Measurements from ENCODE around the gene SNX32.

Gene SNX32

DNA sequence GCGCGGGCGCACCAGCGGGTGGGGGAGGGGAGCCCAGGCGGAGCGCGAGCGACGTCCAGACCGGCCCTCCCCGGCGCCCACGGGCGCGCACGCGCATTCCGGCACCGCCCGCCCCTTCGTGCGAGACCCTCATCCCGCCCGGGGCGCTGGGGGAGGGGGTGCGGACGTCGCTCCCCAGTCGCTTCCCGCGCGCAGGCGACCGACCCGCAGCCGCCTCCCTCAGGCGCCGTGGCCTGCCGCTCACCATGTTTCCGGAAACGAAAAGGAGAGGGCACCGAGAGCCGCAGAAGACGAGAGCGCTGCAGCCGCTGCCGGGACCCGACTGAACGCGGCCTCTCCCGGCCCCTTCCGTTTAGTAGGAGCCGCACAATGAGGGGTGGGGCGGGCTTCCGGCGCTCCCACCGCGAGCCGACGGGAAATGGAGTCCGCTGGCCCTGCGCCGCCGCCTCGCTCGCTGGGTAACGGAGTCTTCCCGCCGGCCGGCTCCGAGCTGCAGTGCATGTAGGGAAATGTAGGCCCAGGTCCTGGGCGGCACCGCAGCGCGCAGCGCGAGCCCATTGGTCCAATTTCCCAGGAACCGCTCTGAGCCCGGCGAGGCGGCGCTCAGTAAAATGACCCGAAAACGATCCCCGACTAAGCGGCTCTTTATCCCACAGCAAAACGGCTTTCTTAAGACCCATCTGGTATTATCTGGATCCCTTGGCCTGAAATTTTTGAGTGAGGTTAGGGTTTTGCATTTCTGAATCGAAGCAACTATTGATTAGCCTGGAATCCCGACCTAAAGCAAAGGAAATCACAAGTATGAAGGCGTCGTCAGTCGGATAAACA, 24.3 kb downstream of the SNX32 start, which contains the start of gene CFL1:
Gene CFL1 (minus strand): TSS at position 328 of the 828 bp plus-strand sequence. CDS start 81 bp downstream, at position 247.
- DNase-seq = peak; percentile 92

DNA sequence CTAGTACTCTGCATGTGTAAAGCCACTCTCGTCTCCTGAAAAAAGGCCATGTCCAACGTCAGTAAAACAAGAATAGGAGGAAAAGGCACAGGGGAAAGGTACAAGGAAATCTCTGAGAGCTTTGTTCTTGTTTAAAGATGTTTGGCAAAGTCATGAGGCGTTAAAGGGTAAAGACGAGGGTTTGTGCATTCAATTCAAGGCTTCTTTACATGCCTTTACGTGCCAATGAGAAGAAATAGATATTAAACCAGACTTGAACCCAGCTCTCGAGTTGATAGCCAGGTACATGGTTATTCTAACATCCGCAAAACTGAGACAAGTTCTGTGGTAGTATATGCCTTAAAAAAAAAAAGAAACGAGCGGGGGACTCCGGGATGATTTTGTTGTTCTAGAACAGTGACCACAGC, 24.9 kb downstream of the SNX32 start:
- peak; percentile 72 for DNase-seq

DNA sequence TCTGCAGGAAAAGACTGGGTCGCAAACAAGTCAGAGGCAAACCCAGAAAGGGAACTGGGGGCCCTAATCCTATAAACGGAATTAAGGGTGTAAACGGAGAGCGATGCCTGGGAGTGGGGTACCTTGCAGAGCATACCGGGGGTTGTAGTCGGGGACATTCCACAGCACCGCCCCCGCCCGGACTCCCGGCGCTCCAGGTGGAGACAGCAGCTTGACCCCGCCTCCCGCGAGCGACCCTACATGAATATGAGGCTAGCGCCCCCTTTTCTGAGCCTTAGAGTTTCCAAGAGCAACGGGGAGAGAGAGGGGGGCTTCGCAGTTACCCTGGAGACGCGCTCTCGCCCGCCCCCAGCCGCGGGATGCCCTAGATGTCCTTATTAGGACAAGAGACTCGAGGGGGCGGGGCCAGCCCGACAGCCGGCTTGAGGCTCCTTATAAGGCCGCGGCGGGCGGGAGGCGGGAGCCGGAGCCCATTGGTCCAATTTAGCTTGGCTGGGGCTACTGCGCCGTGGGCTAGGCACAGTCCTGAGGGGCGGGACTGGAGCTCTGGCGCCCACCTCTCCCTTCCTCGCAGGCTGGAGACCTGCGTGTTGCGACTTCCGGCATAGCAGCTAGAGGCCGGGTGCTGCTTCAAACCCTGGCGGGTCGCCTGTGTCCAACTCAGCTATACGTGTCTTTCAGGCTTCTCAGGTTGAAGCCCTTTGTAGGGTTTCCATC, 25.5 kb downstream of the SNX32 start:
- DNase-seq = peak; percentile 93

DNA sequence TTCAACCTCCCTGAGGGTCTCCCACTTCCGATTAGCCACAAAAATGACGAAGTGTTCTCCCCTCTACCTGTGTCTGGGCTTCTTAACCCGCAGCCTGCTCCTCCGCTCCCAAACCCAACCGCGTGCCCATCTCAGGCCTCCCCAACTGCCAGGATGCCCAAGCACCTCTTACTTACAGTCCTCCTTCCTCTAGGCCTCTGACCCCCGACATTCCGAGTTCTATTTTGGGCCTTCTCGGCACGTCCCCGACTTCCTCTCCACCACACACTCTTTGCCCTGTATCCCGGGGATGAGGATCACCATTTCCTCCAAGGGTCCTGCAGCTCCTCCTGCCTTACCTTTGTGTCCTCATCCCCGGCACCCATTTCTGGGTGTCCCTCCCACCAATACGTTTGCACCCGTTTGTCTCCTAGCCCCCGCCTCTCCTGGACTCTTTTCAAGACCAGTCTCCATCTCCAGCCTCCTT, 26.1 kb downstream of the SNX32 start:
- DNase-seq = no peak

DNA sequence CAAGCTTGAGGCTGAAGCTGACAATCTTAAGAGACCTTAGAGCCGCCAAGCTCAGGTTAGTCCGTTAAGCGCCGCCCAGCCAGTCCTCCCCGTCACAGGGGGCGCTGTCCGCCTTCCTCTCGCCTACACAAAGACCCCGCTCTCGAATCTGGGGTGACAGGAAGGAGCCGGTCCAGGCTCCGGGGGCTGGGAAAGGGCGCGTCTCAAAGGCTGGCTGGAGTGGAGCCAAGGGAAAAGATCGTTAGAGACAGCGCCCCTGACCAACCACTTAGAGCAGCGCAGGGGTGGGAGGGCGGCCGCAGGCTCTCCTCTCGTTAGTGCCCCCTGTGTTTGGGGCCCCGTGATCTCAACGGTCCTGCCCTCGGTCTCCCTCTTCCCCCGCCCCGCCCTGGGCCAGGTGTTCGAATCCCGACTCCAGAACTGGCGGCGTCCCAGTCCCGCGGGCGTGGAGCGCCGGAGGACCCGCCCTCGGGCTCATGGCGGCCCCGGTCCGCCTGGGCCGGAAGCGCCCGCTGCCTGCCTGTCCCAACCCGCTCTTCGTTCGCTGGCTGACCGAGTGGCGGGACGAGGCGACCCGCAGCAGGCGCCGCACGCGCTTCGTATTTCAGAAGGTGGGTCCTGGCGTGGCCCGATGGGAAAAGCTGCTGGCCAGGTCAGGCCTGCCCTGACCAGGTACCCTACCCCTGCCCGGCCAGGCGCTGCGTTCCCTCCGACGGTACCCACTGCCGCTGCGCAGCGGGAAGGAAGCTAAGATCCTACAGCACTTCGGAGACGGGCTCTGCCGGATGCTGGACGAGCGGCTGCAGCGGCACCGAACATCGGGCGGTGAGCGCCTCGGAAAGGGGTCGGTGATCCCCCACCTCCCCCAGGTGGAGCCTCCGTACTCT, 26.8 kb downstream of the SNX32 start, which contains the start of gene MUS81:
Gene MUS81 (plus strand): TSS at position 156 of the 887 bp plus-strand sequence. CDS start 321 bp downstream, at position 477.
- DNase-seq = peak; percentile 93

DNA sequence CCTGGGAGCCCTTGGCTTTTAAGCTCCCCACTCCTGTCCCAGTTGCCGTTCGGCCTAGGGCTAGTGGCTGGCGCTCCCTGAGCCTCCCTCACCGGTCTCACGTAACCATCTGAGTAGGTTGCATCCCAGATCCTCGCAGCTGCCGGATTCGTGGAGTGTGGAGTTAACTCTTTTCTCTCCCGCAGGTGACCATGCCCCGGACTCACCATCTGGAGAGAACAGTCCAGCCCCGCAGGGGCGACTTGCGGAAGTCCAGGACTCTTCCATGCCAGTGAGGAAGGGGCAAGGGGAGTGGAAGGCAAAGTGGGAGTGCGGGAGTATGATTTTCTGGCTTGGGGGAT, 27.4 kb downstream of the SNX32 start:
- DNase-seq = no peak

DNA sequence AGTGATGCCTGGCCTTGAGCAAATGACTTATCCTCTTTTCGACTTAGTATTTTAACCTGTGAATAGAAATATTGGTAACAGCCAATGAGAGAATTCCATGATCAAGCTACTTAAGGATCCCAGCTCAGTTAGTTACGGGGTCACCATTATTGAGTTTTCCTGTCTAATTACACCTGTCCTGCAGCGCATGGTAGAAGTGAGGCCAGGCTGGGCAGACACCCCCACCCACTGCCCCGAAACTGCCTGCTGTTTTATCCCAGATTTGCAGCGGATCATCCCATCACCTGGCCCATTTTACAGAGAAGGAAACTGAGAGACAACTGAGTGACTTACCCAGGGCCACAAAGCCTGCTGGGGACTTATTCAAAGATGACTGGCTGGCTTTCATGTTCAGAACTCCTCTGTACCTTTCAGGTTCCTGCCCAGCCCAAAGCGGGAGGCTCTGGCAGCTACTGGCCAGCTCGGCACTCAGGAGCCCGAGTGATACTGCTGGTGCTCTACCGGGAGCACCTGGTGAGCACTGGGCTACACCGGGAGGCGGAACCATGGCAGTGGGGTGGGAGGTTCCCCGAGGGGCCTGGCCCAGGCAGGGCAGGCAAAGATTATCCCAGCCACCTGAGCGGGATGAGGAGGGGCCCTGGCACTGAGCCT, 27.9 kb downstream of the SNX32 start:
- no peak for DNase-seq

DNA sequence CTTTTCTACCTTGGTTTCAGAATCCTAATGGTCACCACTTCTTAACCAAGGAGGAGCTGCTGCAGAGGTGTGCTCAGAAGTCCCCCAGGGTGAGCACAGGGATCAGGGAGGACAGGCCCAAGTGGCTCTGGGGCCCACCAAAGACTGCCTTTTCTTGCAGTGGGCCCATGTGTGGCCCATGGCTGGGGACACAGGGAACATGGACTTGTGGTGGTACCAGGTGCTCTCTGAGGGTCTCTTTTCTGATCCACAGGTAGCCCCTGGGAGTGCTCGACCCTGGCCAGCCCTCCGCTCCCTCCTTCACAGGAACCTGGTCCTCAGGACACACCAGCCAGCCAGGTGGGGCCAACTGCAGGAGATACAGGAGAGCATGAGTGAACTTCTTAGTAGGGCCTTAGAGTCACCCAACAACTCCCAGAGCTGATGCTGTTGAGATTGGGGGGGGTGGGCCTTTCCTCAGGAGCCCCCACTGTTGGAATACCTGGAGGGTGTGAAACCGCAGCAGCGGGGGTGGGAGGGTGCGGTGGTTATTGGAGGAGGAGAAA, 28.5 kb downstream of the SNX32 start:
- DNase-seq = no peak

DNA sequence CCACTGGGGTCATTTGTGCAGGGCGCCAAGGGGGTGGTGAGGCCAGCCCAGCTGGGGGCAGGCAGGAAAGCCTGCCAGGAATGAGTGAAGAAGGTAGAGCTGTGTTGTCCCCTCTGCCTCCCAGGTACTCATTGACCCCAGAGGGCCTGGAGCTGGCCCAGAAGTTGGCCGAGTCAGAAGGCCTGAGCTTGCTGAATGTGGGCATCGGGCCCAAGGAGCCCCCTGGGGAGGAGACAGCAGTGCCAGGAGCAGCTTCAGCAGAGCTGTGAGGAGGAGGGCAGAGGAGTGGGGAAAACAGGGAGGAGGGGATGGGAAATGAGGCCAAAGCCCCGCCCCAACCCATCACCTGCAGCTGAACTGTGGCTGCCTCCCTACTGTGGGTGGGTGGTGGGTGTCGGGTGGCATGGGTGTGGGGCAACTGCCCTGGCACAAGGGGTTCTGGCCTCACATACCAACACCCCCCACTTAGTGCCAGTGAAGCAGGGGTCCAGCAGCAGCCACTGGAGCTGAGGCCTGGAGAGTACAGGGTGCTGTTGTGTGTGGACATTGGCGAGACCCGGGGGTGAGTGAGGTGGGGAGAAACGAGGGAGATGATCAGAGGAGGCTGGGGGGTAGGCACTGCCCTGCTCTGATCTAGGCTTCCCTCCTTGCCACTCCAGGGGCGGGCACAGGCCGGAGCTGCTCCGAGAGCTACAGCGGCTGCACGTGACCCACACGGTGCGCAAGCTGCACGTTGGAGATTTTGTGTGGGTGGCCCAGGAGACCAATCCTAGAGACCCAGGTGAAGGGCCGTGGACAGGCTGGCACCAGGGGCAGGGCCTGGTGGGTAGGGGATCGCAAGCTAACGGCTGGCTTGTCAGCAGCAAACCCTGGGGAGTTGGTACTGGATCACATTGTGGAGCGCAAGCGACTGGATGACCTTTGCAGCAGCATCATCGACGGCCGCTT, 29.5 kb downstream of the SNX32 start:
- no peak for DNase-seq

DNA sequence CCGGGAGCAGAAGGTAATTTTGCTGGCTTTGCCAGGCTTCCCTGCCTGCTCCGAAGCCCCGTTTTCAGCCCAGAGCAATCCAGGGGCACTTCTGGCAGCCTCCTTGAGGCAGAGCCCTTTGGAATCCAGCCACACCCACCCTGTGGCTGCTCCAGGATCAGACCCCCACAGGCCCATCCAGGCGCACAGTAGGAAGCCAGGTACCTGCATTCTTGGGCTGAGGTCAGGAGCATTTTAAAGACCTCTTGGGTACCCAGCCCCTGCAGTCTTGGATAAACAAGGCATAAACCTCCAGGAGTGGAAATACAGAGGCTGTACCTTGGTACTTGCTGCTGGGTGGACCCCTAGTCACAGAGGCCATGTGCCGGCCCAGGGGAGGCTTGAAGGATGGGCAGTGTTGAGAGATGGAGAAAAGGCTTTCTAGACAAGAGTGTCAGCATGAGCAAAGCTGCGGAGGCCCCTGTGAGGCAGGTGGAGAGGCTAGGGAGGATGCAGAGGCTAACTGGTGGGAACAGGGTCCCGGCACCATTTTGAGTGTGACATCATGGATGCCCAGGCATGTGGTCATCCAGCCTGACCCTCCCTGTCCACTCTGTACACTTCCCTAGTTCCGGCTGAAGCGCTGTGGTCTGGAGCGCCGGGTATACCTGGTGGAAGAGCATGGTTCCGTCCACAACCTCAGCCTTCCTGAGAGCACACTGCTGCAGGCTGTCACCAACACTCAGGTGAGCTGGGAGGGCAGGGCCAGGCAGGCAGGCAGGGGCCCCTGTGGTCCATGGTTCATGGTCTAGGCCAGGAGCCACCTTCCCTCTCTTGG, 30.3 kb downstream of the SNX32 start:
- no peak for DNase-seq

DNA sequence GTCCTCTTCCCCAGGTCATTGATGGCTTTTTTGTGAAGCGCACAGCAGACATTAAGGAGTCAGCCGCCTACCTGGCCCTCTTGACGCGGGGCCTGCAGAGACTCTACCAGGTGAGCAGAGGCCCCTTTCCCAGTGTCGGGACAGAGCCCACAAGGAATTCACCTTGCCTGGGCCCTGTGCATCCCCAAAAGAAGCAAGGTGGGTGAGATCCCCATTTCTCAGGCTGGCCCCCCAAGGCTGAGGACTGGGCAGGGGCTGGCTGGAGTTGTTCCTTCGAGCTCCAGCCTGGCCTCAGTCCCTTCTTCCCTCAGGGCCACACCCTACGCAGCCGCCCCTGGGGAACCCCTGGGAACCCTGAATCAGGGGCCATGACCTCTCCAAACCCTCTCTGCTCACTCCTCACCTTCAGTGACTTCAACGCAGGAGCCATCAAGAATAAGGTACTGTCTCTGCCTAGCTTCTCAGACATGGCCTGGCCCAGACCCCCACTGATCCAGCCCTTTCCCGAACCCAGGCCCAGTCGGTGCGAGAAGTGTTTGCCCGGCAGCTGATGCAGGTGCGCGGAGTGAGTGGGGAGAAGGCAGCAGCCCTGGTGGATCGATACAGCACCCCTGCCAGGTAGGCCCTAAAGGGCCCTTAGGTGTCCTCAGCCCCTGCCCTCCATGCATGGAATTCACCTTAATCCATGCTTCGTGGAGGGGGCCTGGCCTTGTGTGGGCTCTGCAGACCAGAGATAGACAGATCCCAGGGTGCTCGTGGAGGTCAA, 31.1 kb downstream of the SNX32 start:
- DNase-seq = no peak

DNA sequence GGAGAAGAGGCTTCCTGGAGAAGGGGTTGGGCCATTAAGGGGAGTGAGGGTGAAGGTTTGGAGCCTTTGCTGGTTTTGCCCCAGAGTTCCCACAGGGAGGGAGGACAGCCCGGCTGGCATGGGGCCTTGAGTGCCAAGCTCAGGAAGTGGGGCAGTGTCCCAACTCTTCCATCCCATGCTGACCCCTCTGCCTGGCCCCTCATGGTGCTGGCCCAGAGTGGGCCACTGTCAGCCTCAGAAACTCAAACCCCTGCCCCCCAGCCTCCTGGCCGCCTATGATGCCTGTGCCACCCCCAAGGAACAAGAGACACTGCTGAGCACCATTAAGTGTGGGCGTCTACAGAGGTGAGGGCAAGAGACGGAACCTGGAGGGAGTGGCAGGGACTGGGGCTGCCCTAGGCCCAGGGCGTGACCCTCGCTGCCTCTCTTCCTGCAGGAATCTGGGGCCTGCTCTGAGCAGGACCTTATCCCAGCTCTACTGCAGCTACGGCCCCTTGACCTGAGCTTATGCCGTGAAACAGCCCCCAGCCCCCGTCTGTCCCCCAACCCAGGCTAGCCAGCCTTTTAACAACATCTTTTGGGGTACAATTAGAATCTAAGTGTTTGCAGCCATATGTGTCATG, 31.9 kb downstream of the SNX32 start:
- no peak for DNase-seq

DNA sequence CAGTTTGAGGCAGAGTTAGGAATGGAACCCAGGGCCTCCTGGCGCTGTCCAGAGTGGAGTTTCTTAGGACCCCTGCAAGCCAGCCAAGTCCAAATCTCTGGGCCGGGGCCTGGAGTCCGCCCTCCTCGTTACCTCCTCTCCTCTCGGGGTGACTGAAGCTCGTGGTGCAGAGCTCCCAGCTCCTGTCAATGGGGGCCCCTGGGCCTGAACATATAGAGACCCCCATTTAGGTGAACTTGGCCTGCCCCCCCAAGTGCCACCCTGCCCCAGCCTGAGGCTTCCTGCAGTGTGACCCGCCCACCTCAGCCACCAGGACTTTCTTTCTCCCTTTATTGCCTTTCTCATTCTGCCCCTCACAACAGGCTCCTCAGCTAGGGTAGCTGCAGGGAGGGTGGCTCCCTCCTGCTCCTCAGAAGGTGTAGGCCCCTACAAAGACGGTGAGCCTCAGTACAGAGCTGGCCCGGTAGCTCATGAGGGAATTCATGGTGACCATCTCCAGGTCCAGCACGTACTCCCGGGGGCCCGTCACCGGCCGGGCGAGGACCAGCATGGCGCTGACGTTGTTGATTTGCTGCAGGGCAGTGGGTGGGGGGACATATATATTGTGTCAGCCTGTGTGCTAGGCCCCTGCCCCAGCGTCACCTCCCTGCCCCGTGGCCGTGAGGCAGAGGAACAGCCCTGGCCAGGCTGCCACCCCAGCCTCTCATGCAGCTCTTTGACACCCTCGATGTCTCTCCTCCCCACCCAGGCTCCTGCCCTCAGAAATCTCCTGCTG, 32.9 kb downstream of the SNX32 start:
- no peak for DNase-seq

DNA sequence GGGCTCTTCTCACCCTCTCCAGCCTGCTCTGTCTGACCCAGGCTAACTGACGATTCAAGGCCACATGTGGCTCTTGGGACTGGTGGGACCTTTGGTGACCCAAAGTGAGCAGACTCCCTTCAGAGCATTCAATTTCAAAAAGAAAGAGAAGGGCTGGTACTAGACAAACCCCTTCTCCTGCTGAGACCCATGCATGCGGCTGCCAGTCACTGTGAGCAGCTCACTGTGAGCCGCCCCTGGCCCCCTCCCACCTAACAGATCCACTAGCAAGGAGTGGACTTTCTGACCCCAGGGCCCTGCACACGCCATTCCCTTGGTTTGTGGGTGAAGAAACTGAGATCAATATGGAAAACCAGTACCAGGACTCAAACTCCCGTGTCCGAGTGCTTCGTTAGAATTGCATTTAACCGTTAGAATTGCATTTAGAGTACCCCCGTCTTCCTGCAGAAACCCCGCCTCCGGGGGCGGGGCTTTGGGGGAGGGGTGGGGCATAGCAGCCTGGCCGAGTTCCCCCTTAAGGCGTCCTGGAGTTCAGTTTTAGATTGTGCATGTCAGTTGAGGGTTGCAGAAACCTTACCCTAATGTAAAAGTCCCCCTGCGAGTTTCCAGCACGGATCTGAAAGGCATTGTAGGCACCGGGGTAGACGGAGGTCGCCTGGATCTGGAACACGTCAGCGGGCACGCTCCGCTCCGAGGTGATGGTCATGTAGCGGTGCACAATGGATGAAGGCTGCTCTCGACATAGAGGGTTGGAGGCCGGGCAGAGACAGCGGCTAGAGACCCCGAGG, 33.7 kb downstream of the SNX32 start:
- no peak for DNase-seq

DNA sequence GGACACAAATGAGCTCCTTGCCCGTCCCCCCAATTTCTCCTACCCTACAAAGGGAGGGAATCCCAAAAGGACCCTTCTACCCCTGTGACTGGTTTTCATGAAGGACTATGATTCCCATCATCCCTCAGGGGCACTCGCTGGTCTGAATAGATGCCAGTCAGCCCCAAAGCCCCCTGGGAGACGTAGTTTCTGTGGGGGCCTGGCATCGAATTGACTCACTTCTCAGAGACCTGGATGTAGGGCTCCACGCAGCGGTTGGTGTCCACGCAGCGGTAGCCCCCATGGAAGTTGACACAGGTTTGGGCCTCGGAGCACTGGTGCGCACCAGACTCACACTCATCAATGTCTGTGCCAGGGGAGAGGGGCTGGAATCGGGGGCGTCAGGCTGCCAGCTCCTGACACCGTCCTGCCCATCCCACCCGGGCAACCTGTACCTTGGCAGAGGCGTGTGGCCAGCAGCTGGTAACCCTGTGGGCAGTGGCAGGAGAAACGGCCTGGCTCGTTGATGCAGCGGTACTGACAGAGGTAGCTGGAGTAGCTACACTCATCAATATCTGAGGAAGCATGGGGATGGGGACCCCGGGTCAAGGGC, 34.4 kb downstream of the SNX32 start:
- DNase-seq = no peak

DNA sequence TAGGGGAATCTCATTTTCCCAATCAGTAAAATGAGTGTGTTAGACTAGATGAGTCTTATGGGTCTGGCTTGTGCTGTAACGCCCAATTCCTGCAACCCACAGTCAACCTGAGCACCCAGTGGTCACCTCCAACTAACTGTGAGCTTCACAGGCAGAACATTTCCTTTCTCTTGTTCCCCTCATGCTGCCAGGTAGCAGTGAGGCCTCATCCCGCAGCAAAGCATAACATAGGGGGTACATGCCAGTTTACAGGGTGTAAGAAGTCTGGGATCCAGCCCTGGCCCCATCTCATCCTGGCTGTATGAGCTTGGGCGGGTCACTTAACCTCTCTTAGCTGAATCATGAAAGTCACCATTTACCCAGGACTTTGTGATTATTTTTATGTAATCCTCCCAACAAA, 35.1 kb downstream of the SNX32 start:
- DNase-seq = no peak

Measured in SHP77 treated with DMSO at 0.1 percent for 48 hours (cell line).